B cell (primary cell): ENCODE data around the gene NCEH1.

Experiments used
- EZH2 ChIP-seq: IDR thresholded peaks from 2 replicates; pipeline ENCODE4 v1.6.1; 2012; ENCODE audit warnings: borderline replicate concordance, low read depth, mild to moderate bottlenecking, moderate library complexity, low read length; ENCODE audit not compliant: insufficient read depth, poor library complexity, severe bottlenecking
- TF ChIP-seq, protein P1 (sequence below): fragments of 200-600 bp; IDR thresholded peaks from one replicate; pipeline ENCODE4 v1.8.0; 2022; ENCODE audit warnings: antibody characterized with exemption, mild to moderate bottlenecking

DNA sequence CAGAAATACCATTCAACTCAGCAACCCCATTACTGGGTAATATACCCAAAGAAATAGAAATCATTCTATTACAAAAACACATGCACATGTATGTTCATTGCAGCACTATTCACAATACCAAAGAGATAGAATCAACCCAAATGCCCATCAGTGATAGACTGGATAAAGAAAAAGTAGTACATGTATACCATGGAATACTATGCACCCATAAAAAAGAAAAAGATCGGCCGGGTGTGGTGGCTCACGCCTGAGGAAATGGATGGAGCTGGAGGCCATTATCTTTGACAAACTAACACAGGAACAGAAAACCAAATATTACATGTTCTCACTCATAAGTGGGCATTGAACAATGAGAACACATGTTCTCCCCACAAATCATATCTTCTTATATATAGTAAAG is 112.0 kb downstream of the NCEH1 start:
- TF ChIP-seq, protein P1, sequence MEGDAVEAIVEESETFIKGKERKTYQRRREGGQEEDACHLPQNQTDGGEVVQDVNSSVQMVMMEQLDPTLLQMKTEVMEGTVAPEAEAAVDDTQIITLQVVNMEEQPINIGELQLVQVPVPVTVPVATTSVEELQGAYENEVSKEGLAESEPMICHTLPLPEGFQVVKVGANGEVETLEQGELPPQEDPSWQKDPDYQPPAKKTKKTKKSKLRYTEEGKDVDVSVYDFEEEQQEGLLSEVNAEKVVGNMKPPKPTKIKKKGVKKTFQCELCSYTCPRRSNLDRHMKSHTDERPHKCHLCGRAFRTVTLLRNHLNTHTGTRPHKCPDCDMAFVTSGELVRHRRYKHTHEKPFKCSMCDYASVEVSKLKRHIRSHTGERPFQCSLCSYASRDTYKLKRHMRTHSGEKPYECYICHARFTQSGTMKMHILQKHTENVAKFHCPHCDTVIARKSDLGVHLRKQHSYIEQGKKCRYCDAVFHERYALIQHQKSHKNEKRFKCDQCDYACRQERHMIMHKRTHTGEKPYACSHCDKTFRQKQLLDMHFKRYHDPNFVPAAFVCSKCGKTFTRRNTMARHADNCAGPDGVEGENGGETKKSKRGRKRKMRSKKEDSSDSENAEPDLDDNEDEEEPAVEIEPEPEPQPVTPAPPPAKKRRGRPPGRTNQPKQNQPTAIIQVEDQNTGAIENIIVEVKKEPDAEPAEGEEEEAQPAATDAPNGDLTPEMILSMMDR: no peak
- no peak for TF ChIP-seq EZH2
